Measurements from ENCODE around the gene DCPS.

- TF ChIP-seq CTCF (IDR thresholded peaks at IDR 0.05) = no peak
- TF ChIP-seq POLR2A (IDR thresholded peaks at IDR 0.05) = no peak
Measured at GRCh38 chr11:126311401-126312291, 7.8 kb downstream of the DCPS start.

All from Peyer's patch (tissue), 4 donors.